Measurements from ENCODE around the gene DSP. TPM values are rescaled to one million over a fixed set of nuclear protein-coding genes. Genes with fewer than 3 reads are reported as not detected.

Gene DSP
- total and polyA plus RNA-seq, 4 donors = 25.0 to 74.7 (median 34.1) TPM

DNA sequence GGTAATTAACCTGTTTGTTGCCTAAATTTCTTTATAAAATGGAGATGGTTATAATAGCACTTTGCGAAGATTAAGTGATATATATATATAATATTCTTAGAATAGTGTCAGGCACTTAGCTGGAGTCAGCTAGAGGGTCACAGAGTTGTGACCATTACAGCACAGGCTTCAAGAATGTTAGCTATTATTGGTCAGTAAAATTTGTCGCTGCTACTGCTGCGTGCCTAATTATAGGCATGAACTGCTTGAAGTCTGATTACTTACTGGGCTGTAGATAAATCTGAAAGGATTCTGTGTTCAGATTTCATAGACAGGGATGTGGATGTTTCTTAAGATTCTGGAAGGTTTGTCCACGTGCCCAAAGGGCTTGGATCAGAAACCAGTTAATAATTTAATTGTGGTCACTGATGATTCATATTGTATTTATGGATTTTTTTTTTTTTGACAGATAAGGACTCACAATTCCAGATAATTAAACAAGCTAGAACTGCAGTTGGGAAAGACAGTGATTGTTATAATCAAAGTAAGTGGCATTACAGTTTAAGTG lies 53.2 kb downstream of the DSP start (continued):
- TF ChIP-seq, protein P1, sequence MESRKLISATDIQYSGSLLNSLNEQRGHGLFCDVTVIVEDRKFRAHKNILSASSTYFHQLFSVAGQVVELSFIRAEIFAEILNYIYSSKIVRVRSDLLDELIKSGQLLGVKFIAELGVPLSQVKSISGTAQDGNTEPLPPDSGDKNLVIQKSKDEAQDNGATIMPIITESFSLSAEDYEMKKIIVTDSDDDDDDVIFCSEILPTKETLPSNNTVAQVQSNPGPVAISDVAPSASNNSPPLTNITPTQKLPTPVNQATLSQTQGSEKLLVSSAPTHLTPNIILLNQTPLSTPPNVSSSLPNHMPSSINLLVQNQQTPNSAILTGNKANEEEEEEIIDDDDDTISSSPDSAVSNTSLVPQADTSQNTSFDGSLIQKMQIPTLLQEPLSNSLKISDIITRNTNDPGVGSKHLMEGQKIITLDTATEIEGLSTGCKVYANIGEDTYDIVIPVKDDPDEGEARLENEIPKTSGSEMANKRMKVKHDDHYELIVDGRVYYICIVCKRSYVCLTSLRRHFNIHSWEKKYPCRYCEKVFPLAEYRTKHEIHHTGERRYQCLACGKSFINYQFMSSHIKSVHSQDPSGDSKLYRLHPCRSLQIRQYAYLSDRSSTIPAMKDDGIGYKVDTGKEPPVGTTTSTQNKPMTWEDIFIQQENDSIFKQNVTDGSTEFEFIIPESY (IDR thresholded peaks at IDR 0.05) = no peak
- TF ChIP-seq RXRA (IDR thresholded peaks at IDR 0.05) = no peak

DNA sequence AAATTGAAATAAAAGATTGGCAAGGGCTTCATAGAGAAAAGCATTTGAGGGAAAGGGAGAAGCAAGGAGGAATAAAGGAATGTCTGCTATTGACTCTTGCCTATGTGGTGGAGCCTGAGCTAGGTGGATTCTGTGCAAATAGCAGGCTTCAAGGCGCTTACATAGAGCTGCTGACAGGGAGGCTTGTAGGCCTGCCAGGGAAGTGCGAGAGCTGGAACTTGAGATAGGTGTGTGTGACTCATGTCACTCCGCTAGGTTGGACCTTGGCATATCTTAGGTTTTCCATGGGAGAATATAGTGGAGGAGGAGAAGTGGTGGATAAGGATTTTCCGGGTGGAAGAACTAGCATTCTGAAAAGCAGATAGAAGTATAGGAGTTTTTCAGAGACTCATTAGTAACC lies 62.5 kb downstream of the DSP start:
- DNase-seq (ENCODE audit: low spot score) = no peak
- Histone ChIP-seq H3K36me3 (ENCODE audit: control insufficient read depth in 4 of 4, insufficient read depth in 3 of 4, low read depth in 1 of 4, low read length in 3 of 4) (peaks cover 3 to 70% (median 63%) of the 10 kb centered on the region in 4 donors), H3K9ac (ENCODE audit: low read depth in 1 of 2, low read length in 2 of 2) (no peak overlapping the region), H3K9me3 (ENCODE audit: control insufficient read depth in 4 of 4, low read length in 3 of 4) (no peaks in the 10 kb centered on the region), H3K4me3 (ENCODE audit: low read depth in 1 of 3, low read length in 3 of 3) (no peak overlapping the region), H3K4me1 (ENCODE audit: control insufficient read depth in 4 of 4, insufficient read depth in 4 of 4, low read length in 3 of 4) (no peaks in the 10 kb centered on the region), H3K27ac (ENCODE audit: low read depth in 1 of 2, low read length in 2 of 2) (no peak overlapping the region), H3K27me3 (ENCODE audit: control insufficient read depth in 4 of 4, insufficient read depth in 4 of 4, low read length in 3 of 4) (no peaks in the 10 kb centered on the region)
- WGBS = 86% methylated on average over 4 of the region's 4 CpGs
- TF ChIP-seq, protein P2, sequence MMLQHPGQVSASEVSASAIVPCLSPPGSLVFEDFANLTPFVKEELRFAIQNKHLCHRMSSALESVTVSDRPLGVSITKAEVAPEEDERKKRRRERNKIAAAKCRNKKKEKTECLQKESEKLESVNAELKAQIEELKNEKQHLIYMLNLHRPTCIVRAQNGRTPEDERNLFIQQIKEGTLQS (IDR thresholded peaks at IDR 0.05) = no peak
- no peak for TF ChIP-seq RAD21 (IDR thresholded peaks at IDR 0.05)
- no peak for TF ChIP-seq EGR1 (IDR thresholded peaks at IDR 0.05; ENCODE audit: low read depth in 2 of 2)
- no peak for TF ChIP-seq YY1 (IDR thresholded peaks at IDR 0.05)

DNA sequence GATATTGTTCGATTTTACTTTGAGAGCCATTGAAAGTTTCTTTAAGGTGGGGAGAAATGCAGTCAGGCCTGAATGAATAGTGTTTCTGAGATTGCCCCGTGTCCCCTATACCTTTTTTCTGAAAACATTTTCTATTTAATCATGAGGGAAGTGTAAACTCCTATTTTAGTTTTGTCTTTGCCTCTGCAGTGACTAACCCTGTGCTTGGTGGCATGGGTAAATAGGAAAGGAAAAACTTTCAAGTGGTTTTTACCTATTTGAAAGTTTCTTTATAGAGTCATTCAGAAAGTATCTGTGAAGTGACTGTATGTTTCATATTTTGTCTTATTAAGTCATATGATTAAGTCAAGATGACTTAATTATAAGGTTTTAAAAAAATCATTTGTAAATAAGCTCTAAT lies 63.0 kb downstream of the DSP start:
- Histone ChIP-seq H3K4me1 (ENCODE audit: control insufficient read depth in 4 of 4, insufficient read depth in 4 of 4, low read length in 3 of 4) (no peaks in the 10 kb centered on the region), H3K9me3 (ENCODE audit: control insufficient read depth in 4 of 4, low read length in 3 of 4) (no peaks in the 10 kb centered on the region), H3K4me3 (ENCODE audit: low read depth in 1 of 3, low read length in 3 of 3) (no peak overlapping the region), H3K36me3 (ENCODE audit: control insufficient read depth in 4 of 4, insufficient read depth in 3 of 4, low read depth in 1 of 4, low read length in 3 of 4) (peaks cover 3 to 69% (median 65%) of the 10 kb centered on the region in 4 donors), H3K27me3 (ENCODE audit: control insufficient read depth in 4 of 4, insufficient read depth in 4 of 4, low read length in 3 of 4) (no peaks in the 10 kb centered on the region), H3K9ac (ENCODE audit: low read depth in 1 of 2, low read length in 2 of 2) (no peak overlapping the region), H3K27ac (ENCODE audit: low read depth in 1 of 2, low read length in 2 of 2) (no peak overlapping the region)
- TF ChIP-seq EGR1 (IDR thresholded peaks at IDR 0.05; ENCODE audit: low read depth in 2 of 2) (no peak), HNF4A (conservative IDR thresholded peaks at IDR 0.05) (no peak), NR2F2 (IDR thresholded peaks at IDR 0.05) (no peak), YY1 (IDR thresholded peaks at IDR 0.05) (no peak), GABPA (IDR thresholded peaks at IDR 0.05 in 1 of 2, conservative IDR thresholded peaks at IDR 0.05 in 1 of 2) (no peak), TAF1 (conservative IDR thresholded peaks at IDR 0.05) (no peak), FOXA2 (IDR thresholded peaks at IDR 0.05) (no peak), SP1 (IDR thresholded peaks at IDR 0.05) (no peak)
- TF ChIP-seq, protein P3, sequence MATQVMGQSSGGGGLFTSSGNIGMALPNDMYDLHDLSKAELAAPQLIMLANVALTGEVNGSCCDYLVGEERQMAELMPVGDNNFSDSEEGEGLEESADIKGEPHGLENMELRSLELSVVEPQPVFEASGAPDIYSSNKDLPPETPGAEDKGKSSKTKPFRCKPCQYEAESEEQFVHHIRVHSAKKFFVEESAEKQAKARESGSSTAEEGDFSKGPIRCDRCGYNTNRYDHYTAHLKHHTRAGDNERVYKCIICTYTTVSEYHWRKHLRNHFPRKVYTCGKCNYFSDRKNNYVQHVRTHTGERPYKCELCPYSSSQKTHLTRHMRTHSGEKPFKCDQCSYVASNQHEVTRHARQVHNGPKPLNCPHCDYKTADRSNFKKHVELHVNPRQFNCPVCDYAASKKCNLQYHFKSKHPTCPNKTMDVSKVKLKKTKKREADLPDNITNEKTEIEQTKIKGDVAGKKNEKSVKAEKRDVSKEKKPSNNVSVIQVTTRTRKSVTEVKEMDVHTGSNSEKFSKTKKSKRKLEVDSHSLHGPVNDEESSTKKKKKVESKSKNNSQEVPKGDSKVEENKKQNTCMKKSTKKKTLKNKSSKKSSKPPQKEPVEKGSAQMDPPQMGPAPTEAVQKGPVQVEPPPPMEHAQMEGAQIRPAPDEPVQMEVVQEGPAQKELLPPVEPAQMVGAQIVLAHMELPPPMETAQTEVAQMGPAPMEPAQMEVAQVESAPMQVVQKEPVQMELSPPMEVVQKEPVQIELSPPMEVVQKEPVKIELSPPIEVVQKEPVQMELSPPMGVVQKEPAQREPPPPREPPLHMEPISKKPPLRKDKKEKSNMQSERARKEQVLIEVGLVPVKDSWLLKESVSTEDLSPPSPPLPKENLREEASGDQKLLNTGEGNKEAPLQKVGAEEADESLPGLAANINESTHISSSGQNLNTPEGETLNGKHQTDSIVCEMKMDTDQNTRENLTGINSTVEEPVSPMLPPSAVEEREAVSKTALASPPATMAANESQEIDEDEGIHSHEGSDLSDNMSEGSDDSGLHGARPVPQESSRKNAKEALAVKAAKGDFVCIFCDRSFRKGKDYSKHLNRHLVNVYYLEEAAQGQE (IDR thresholded peaks at IDR 0.05) = no peak
- TF ChIP-seq, protein P1 (IDR thresholded peaks at IDR 0.05) = no peak
- TF ChIP-seq, protein P2 (IDR thresholded peaks at IDR 0.05) = no peak
- WGBS = 95% methylated on average over 2 of the region's 2 CpGs
- DNase-seq (ENCODE audit: low spot score) = no peak

Data from liver (tissue), 9 donors.